HG03354 (cell line): Measurements from ENCODE around the gene CELF5.
"Not testable (repeated sequence)": the region's sequence is repeated elsewhere in the genome, so short reads cannot be mapped to it uniquely, and the experiment has no call there.

Experiments
- ATAC-seq: cut with Tn5 transposase; IDR thresholded peaks from one replicate; pipeline ENCODE4 v1.9.1; 2021; ENCODE audit warnings: mild to moderate bottlenecking; ENCODE audit not compliant: unreplicated experiment, poor library complexity, severe bottlenecking

The CELF5 gene

GRCh38 chr19:3189702-3190469 is 34.6 kb upstream of the CELF5 start:
- ATAC-seq, result no peak

GRCh38 chr19:3190470-3190770 is 34.0 kb upstream of the CELF5 start:
- ATAC-seq, result no peak

GRCh38 chr19:3190921-3191805 is 33.3 kb upstream of the CELF5 start:
- no peak for ATAC-seq

GRCh38 chr19:3191806-3192104 is 32.7 kb upstream of the CELF5 start:
- ATAC-seq, result not testable (repeated sequence)

DNA sequence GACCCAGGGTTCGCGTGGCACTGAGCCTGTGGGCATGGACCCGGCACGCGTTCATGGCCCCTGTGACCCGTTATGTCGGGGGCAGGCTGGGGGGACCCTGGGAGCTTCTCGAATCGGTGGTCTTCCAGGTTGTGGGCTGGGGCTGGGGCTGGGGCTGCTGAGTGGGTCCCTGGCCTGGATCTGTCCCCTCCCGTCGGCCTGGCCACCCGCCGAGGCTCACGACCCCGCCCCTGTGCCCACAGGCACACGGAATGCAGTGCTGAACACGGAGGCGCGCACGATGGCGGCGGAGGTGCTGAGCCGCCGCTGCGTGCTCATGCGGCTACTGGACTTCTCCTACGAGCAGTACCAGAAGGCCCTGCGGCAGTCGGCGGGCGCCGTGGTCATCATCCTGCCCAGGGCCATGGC is 32.2 kb upstream of the CELF5 start:
- ATAC-seq, result no peak

GRCh38 chr19:3192684-3193083 is 31.8 kb upstream of the CELF5 start:
- no peak for ATAC-seq

DNA sequence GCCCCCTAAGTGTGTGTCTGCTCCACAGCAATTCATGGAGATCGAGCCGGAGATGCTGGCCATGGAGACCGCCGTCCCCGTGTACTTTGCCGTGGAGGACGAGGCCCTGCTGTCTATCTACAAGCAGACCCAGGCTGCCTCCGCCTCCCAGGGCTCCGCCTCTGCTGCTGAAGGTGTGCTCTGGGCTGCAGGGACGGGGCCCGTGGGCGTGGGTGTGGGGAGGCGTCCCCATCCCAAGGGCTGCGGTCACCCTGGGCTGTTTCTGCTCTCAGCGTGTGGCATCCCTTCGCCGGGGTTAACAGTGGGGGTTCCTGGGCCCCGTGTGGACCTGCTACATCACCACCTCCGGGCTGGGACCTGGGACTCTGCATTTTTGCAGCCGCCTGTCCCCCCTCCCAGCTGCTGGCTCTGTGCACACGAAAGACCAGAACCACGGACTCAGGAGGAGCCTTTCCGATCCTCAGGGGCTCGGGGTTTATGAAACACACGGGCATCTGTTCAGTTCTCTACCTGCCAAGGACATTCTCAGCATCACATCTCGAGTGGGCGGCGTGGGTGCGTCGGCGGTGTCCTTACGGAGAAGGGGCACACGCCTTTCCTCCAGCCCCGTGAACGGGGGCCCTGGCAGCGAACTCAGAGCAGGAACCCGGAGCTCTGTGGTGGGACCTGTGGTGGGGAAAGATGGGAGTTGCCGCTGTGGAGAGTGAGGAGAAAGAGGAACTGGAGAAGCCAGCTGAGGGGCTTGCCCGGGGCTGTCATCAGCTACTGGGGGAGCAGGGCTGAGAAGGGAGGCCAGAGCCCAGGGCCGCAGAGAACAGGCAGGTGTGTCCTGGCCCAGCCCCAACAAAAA is 31.0 kb upstream of the CELF5 start:
- no peak for ATAC-seq

- ATAC-seq, result no peak
These were observed 30.1 kb upstream of the CELF5 start for GRCh38 chr19:3194106-3195087.

DNA sequence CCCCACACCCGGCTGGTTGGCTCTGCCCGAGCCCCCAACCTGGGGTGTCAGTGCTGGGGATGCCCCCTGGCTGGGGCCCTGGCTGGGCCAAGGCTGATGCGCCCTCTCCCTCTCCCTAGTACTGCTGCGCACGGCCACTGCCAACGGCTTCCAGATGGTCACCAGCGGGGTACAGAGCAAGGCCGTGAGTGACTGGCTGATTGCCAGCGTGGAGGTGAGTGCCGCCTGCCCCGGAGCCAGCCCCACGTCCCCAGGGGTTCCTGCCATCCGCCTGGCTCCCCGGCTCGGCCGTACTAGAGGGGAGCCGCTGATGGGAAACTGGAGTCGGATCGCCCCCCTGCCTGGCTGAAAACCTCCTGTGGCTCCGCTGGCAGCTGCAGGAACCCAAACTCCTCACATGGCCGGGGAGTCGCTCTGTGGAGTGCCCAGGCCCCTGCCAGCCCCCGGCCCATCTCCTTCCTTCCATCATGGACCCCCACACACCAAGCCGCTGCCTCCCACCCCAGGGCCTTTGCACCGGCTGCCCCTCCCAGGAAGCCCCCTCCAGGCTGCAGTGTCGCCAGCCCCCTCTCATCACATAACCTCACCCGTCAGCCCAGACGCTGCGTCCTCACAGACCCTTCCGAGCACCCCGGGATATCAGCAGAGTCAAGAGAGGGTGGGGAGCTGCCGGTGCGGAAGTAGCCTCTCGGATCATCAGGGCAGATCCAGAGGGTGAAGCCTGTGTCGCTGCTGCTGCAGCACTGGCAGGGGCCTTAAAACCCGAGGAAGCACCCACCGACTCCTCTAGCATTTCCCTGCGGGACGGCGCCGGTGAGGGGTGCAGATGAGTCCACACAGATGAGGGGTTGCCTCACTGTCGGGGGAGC is 28.2 kb upstream of the CELF5 start:
- ATAC-seq, result no peak

GRCh38 chr19:3196933-3197205 is 27.6 kb upstream of the CELF5 start:
- no peak for ATAC-seq

- no peak for ATAC-seq
These were observed 25.4 kb upstream of the CELF5 start for GRCh38 chr19:3198901-3199700.

DNA sequence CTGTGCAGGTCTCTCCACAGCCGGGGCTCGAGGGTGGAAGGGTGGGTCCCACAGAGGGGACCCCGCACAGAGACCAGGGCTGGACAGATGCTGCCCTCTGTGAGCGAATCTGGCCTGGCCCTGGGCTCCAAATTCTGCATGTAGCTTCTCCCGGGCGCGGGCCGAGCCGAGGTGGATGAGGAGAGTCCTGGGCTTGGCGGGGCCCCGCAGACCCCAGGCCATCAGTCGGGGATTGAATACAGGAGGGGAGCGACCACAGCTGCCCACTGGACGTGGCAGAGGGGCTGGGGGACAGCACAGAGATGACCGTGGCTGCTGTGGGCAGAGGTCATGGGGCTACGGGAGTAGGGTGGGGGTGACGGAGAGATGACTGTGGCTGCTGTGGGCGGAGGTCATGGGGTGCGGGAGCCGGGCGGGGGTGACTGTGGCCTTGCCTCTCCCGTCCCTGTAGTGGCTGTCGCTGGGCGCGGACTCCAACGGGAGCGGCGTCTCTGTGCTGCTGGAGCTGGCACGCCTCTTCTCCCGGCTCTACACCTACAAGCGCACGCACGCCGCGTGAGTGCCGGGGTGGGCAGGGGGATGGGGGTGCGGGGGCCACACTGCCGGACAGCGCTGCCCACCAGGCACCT is 23.3 kb upstream of the CELF5 start:
- ATAC-seq, result no peak

GRCh38 chr19:3201911-3202310 is 22.6 kb upstream of the CELF5 start:
- ATAC-seq, result no peak

GRCh38 chr19:3202346-3202745 is 22.1 kb upstream of the CELF5 start:
- no peak for ATAC-seq

- not testable (repeated sequence) for ATAC-seq
These were observed 21.6 kb upstream of the CELF5 start for GRCh38 chr19:3202895-3203294.

DNA sequence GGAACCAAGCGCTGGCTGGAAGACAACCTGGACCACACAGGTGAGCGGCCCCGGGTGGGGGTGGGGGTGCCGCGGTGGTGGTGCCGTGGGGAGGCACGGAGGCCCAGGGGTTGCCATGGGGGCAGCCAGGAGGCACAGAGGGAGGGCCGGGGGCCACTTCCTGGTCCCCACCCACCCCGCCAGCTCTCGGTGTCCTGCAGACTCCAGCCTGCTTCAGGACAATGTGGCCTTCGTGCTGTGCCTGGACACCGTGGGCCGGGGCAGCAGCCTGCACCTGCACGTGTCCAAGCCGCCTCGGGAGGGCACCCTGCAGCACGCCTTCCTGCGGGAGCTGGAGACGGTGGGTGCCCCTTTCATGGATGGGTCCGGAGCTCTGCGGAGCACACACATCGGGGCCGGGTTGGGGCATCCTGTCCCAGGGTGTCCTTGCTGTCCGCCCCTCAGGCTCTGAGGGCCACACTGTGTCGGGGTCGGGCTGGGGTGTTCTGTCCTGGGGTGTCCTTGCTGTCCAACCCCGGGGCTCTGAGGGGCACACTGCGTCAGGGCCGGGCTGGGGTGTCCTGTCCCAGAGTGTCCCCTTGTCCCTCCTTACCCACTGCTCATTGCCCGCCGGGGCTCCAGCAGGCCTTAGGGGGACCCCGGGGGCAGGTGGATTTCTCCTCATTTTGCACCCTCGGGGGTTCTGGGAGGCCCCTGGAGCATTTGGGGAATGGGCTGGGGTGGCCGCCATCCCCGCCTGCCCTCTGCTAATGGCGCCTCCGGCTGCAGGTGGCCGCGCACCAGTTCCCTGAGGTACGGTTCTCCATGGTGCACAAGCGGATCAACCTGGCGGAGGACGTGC is 20.4 kb upstream of the CELF5 start:
- no peak for ATAC-seq
